SK-N-SH treated with all-trans-retinoic acid at 6 μM for 48 hours (cell line): ENCODE measurements around the gene UVRAG.

Experiments
- ATAC-seq: fragments of 200-7000 bp; cut with Tn5 transposase; 3 replicates; pipeline ENCODE4 v1.9.1; 2020; ENCODE audit warnings: mild to moderate bottlenecking, moderate library complexity
- ARNTL ChIP-seq: fragments of 450-650 bp; formaldehyde crosslinking; IDR thresholded peaks from 2 replicates; pipeline ENCODE4 v1.5.0; 2020; ENCODE audit warnings: low read depth, mild to moderate bottlenecking, moderate library complexity, borderline replicate concordance
- BACH2 ChIP-seq: fragments of 250-450 bp; sonication (Bioruptor Pico); IDR thresholded peaks from 2 replicates; pipeline ENCODE4 v1.9.0; 2021; ENCODE audit warnings: mild to moderate bottlenecking, borderline replicate concordance
- CREB5 ChIP-seq: fragments of 250-450 bp; sonication (Bioruptor Pico); IDR thresholded peaks from 2 replicates; pipeline ENCODE4 v1.5.1; 2020; ENCODE audit warnings: low read depth, mild to moderate bottlenecking, moderate library complexity
- CSDC2 ChIP-seq: fragments of 250-450 bp; sonication (Bioruptor Pico); IDR thresholded peaks from 2 replicates; pipeline ENCODE4 v1.5.0; 2020; ENCODE audit warnings: mild to moderate bottlenecking, moderate library complexity
- ISL1 ChIP-seq: fragments of 250-450 bp; sonication (Bioruptor Pico); IDR thresholded peaks from 2 replicates; pipeline ENCODE4 v2.1.2; 2022; ENCODE audit warnings: mild to moderate bottlenecking, moderate library complexity
- OSR1 ChIP-seq: fragments of 250-450 bp; sonication (Bioruptor Pico); IDR thresholded peaks from 2 replicates; pipeline ENCODE4 v1.8.0; 2022; ENCODE audit warnings: moderate library complexity, mild to moderate bottlenecking, inconsistent platforms
- PATZ1 ChIP-seq: fragments of 250-450 bp; sonication (Bioruptor Pico); IDR thresholded peaks from 2 replicates; pipeline ENCODE4 v1.8.0; 2020; ENCODE audit warnings: mild to moderate bottlenecking, moderate library complexity, borderline replicate concordance
- POU6F1 ChIP-seq: fragments of 250-450 bp; sonication (Bioruptor Pico); IDR thresholded peaks from 2 replicates; pipeline ENCODE4 v1.8.0; 2021; ENCODE audit warnings: low read depth, mild to moderate bottlenecking, moderate library complexity, borderline replicate concordance
- RARB ChIP-seq: fragments of 250-450 bp; sonication (Bioruptor Pico); IDR thresholded peaks from 2 replicates; pipeline ENCODE4 v1.8.0; 2021; ENCODE audit warnings: mild to moderate bottlenecking, moderate library complexity
- TSHZ2 ChIP-seq: fragments of 250-450 bp; sonication (Bioruptor Pico); IDR thresholded peaks from 2 replicates; pipeline ENCODE4 v1.5.0; 2020; ENCODE audit warnings: mild to moderate bottlenecking, moderate library complexity
- ZC3H10 ChIP-seq: fragments of 250-450 bp; sonication (Bioruptor Pico); IDR thresholded peaks from 2 replicates; pipeline ENCODE4 v1.5.1; 2021; ENCODE audit warnings: mild to moderate bottlenecking, moderate library complexity
- ZFP3 ChIP-seq: fragments of 250-450 bp; sonication (Bioruptor Pico); IDR thresholded peaks from 2 replicates; pipeline ENCODE4 v1.5.0; 2020; ENCODE audit warnings: mild to moderate bottlenecking, moderate library complexity
- ZFP30 ChIP-seq: fragments of 450-650 bp; formaldehyde crosslinking; IDR thresholded peaks from 2 replicates; pipeline ENCODE4 v1.5.0; 2022; ENCODE audit warnings: mild to moderate bottlenecking, moderate library complexity
- ZNF70 ChIP-seq: fragments of 450-650 bp; formaldehyde crosslinking; IDR thresholded peaks from 2 replicates; pipeline ENCODE4 v1.5.0; 2020; ENCODE audit warnings: mild to moderate bottlenecking, moderate library complexity
- ZNF8 ChIP-seq: fragments of 450-650 bp; formaldehyde crosslinking; IDR thresholded peaks from 2 replicates; pipeline ENCODE4 v1.5.0; 2020; ENCODE audit warnings: mild to moderate bottlenecking, moderate library complexity

UVRAG gene

GRCh38 chr11:75919525-75919924 lies 104.5 kb downstream of the UVRAG start (continued):
- TF ChIP-seq ZC3H10 (CRISPR knock-in tag) = no peak

- ATAC-seq = no peak
- no peak for TF ChIP-seq ZFP3 (CRISPR knock-in tag)
- TF ChIP-seq TSHZ2 (CRISPR knock-in tag) = no peak
- no peak for TF ChIP-seq CREB5 (CRISPR knock-in tag)
- TF ChIP-seq OSR1 (CRISPR knock-in tag) = no peak
- no peak for TF ChIP-seq RARB (CRISPR knock-in tag)
These were observed 105.8 kb downstream of the UVRAG start for GRCh38 chr11:75920848-75921247.

GRCh38 chr11:75921808-75922207 lies 106.8 kb downstream of the UVRAG start:
- TF ChIP-seq ISL1 (CRISPR knock-in tag) = no peak
- no peak for TF ChIP-seq POU6F1 (CRISPR knock-in tag)
- TF ChIP-seq ZFP30 (CRISPR knock-in tag) = no peak
- no peak for TF ChIP-seq CSDC2 (CRISPR knock-in tag)
- no peak for TF ChIP-seq PATZ1 (CRISPR knock-in tag)
- no peak for TF ChIP-seq BACH2
- no peak for TF ChIP-seq RARB (CRISPR knock-in tag)
- TF ChIP-seq ZNF70 (CRISPR knock-in tag) = no peak
- TF ChIP-seq, all 23 proteins: peak for 0
- ATAC-seq = no peak

- TF ChIP-seq ARNTL = no peak
- peak; percentile 80 for TF ChIP-seq ISL1 (CRISPR knock-in tag)
- peak; percentile 84 for ATAC-seq
These were observed 110.2 kb downstream of the UVRAG start for GRCh38 chr11:75924966-75925784.

GRCh38 chr11:75925785-75926164 lies 110.8 kb downstream of the UVRAG start:
- ATAC-seq = peak; percentile 49
- TF ChIP-seq PATZ1 (CRISPR knock-in tag) (no peak), ZNF8 (CRISPR knock-in tag) (no peak), ARNTL (no peak)
